Parietal lobe (tissue), 1 donor: ENCODE results near the gene PIK3R1. TPM values are rescaled to one million over a fixed set of nuclear protein-coding genes. Genes with fewer than 3 reads are reported as not detected.

ENCODE experiments used
- total RNA-seq: library from RNA; depleted of rRNA; stranded (reverse); fragments of >200 nt; gene quantifications from one replicate; pipeline ENCODE4 v1.2.3, GENCODE V29; 2014

Gene PIK3R1
- 116 TPM for total RNA-seq

GRCh38 chr5:68215208-68215897 lies at the start of gene PIK3R1:
Gene PIK3R1 (plus strand): TSS chr5:68215756. CDS start chr5:68226676, 10,920 bp downstream.

